K562 (cell line): ENCODE data around the gene MYG1. TPM values are rescaled to one million over a fixed set of nuclear protein-coding genes. Genes with fewer than 3 reads are reported as not detected.

Source experiments
- ATF4 ChIP-seq: fragments of 450-650 bp; formaldehyde crosslinking; IDR thresholded peaks from 2 replicates; pipeline ENCODE4 v1.4.0; 2022; ENCODE audit warnings: mild to moderate bottlenecking, moderate library complexity
- COPS2 ChIP-seq: fragments of 450-650 bp; conservative IDR thresholded peaks from 2 replicates; pipeline ENCODE4 v1.6.1; 2016; ENCODE audit warnings: mild to moderate bottlenecking, moderate library complexity
- CREB3 ChIP-seq: fragments of 450-650 bp; conservative IDR thresholded peaks from 2 replicates; pipeline ENCODE4 v1.6.1; 2016; ENCODE audit warnings: missing genetic modification characterization, low read depth, mild to moderate bottlenecking, missing compliant biosample characterization, moderate library complexity
- CREBBP ChIP-seq: IDR thresholded peaks from one replicate; pipeline ENCODE4 v1.6.1; 2012; ENCODE audit warnings: low read depth, mild to moderate bottlenecking, control low read depth, inconsistent platforms, low read length
- DLX4 ChIP-seq: fragments of 250-450 bp; sonication (Bioruptor Pico); IDR thresholded peaks from 2 replicates; pipeline ENCODE4 v1.6.1; 2021; ENCODE audit warnings: mild to moderate bottlenecking
- KLF13 ChIP-seq: fragments of 450-650 bp; IDR thresholded peaks from 2 replicates; pipeline ENCODE4 v1.6.1; 2016; ENCODE audit warnings: missing genetic modification characterization, low read depth, mild to moderate bottlenecking, missing compliant biosample characterization, moderate library complexity, borderline replicate concordance
- MAFK ChIP-seq: IDR thresholded peaks from 2 replicates; pipeline ENCODE4 v1.6.1; 2011; ENCODE audit warnings: low read length, improper control_type of control experiment
- MCM3 ChIP-seq: fragments of 450-650 bp; IDR thresholded peaks from 2 replicates; pipeline ENCODE4 v1.6.1; 2016
- NCOA1 ChIP-seq: fragments of 450-650 bp; IDR thresholded peaks from 2 replicates; pipeline ENCODE4 v1.6.1; 2016; ENCODE audit warnings: low read depth
- PKNOX1 ChIP-seq: fragments of 450-650 bp; IDR thresholded peaks from 2 replicates; pipeline ENCODE4 v1.6.1; 2016
- SMC3 ChIP-seq: conservative IDR thresholded peaks from 2 replicates; pipeline ENCODE4 v1.6.1; 2011; ENCODE audit warnings: low read depth, low read length, improper control_type of control experiment; ENCODE audit not compliant: insufficient read depth
- SNAPC5 ChIP-seq: fragments of 250-450 bp; sonication (Bioruptor Pico); IDR thresholded peaks from 2 replicates; pipeline ENCODE4 v1.8.0; 2021; ENCODE audit warnings: moderate library complexity, mild to moderate bottlenecking, inconsistent platforms
- SRSF1 ChIP-seq: fragments of 200-400 bp; formaldehyde crosslinking; IDR thresholded peaks from 2 replicates; pipeline ENCODE4 v1.6.1; 2017; ENCODE audit warnings: mild to moderate bottlenecking, low read depth, low read length, moderate library complexity
- THRA ChIP-seq: fragments of 450-650 bp; IDR thresholded peaks from 2 replicates; pipeline ENCODE4 v1.6.1; 2017; ENCODE audit warnings: mild to moderate bottlenecking, moderate library complexity
- UBTF ChIP-seq, 2 experiments: IDR thresholded peaks; 2 replicates each; pipeline ENCODE4 v1.6.1; 2012; ENCODE audit warnings: improper control_type of control experiment in 2 of 2, low read depth in 2 of 2, low read length in 2 of 2, borderline replicate concordance in 1 of 2
- ZC3H11A ChIP-seq: IDR thresholded peaks from 2 replicates; pipeline ENCODE4 v1.6.1; 2012; ENCODE audit warnings: low read depth, low read length, improper control_type of control experiment
- ZNF280B ChIP-seq: fragments of 250-450 bp; sonication (Bioruptor Pico); IDR thresholded peaks from 2 replicates; pipeline ENCODE4 v1.5.1; 2021; ENCODE audit warnings: mild to moderate bottlenecking
- polyA plus RNA-seq, 8 experiments: library from polyadenylated mRNA; depleted of rRNA in 4 of 8; stranded (reverse) in 5 of 8; unstranded in 3 of 8; fragments of >200 nt; fragmentation: Nextera tagmentation in 2 of 8; fragmentation: Illumina TruSeq in 1 of 8; extraction: Ambion mirVana in 2 of 8; extraction: Trizol in 1 of 8; gene quantifications; 2 replicates each; pipeline versions ENCODE4 v1.2.1 to v1.2.3, GENCODE V29; 2011 to 2014; ENCODE audit warnings: inconsistent platforms in 1 of 8, missing spikeins in 1 of 8
- total RNA-seq, 7 experiments: library from RNA; depleted of rRNA in 6 of 7; stranded (reverse); fragments of >200 nt in 6 of 7; fragmentation: Illumina TruSeq in 2 of 7; extraction: Trizol in 2 of 7; gene quantifications; 2 replicates each; pipeline versions ENCODE4 v1.2.1 to v1.2.3, GENCODE V29; 2011 to 2021; ENCODE audit warnings: low replicate concordance in 1 of 7

The MYG1 gene
- total and polyA plus RNA-seq, 9 of the 15 experiments (the other 6 are each of a cell fraction or from before 2014, with no cell fraction given) = 0.45 to 5.6 (median 2.1) TPM

GRCh38 chr12:53352331-53353256, 53.1 kb downstream of the MYG1 start (continued):
- TF ChIP-seq ZNF280B (CRISPR knock-in tag) = no peak
- TF ChIP-seq SMC3 = peak; percentile 99
- no peak for TF ChIP-seq THRA
- no peak for TF ChIP-seq MAFK
- TF ChIP-seq SNAPC5 (CRISPR knock-in tag) = no peak
- TF ChIP-seq DLX4 (CRISPR knock-in tag) = no peak
- TF ChIP-seq SRSF1 = no peak
- no peak for TF ChIP-seq CREB3 (tag)
- no peak for TF ChIP-seq UBTF (IDR thresholded peaks at IDR 0.05; ENCODE audit: borderline replicate concordance in 1 of 2, low read depth in 2 of 2, low read length in 2 of 2)
- TF ChIP-seq PKNOX1 = no peak
- TF ChIP-seq CREBBP = no peak
- TF ChIP-seq KLF13 (tag) = no peak
- TF ChIP-seq MCM3 = no peak
- TF ChIP-seq COPS2 = no peak
- no peak for TF ChIP-seq ZC3H11A
- no peak for TF ChIP-seq ATF4 (CRISPR knock-in tag)
- TF ChIP-seq NCOA1 = no peak
